GM12878 (cell line): ENCODE measurements around the gene SHFL. TPM values are rescaled to one million over a fixed set of nuclear protein-coding genes. Genes with fewer than 3 reads are reported as not detected.

Experiments
- EED ChIP-seq: sonication (generic); IDR thresholded peaks from 2 replicates; pipeline ENCODE4 v1.6.1; 2016; ENCODE audit warnings: antibody characterized with exemption, low read depth
- EGR1 ChIP-seq, 2 experiments: IDR thresholded peaks; 1 replicate in 1 of 2; 2 replicates in 1 of 2; pipeline ENCODE4 v1.6.1; 2011 to 2012; ENCODE audit warnings: low read depth in 2 of 2, low read length in 2 of 2, borderline replicate concordance in 1 of 2, mild to moderate bottlenecking in 1 of 2, moderate library complexity in 1 of 2
- KAT2A ChIP-seq: conservative IDR thresholded peaks from 2 replicates; pipeline ENCODE4 v1.6.1; 2011; ENCODE audit warnings: low read depth, low read length; ENCODE audit not compliant: control insufficient read depth
- MEF2A ChIP-seq: IDR thresholded peaks from 2 replicates; pipeline ENCODE4 v1.6.1; 2011; ENCODE audit warnings: low read depth, mild to moderate bottlenecking, low read length, moderate library complexity; ENCODE audit not compliant: insufficient read depth
- MEF2B ChIP-seq: fragments of 450-650 bp; IDR thresholded peaks from 2 replicates; pipeline ENCODE4 v1.6.1; 2018; ENCODE audit warnings: mild to moderate bottlenecking, moderate library complexity; ENCODE audit not compliant: partially characterized antibody, poor library complexity, severe bottlenecking
- NFIC ChIP-seq: IDR thresholded peaks from 2 replicates; pipeline ENCODE4 v1.6.1; 2012; ENCODE audit warnings: low read depth, mild to moderate bottlenecking, inconsistent platforms, low read length, moderate library complexity
- PAX8 ChIP-seq: fragments of 450-650 bp; IDR thresholded peaks from 2 replicates; pipeline ENCODE4 v1.6.1; 2017; ENCODE audit warnings: mild to moderate bottlenecking, moderate library complexity
- RB1 ChIP-seq: fragments of 450-650 bp; formaldehyde crosslinking; IDR thresholded peaks from 2 replicates; pipeline ENCODE4 v1.6.1; 2017; ENCODE audit warnings: mild to moderate bottlenecking, borderline replicate concordance
- RCOR1 ChIP-seq: conservative IDR thresholded peaks from 2 replicates; pipeline ENCODE4 v1.6.1; 2012; ENCODE audit warnings: low read depth, low read length, improper control_type of control experiment
- SMARCA5 ChIP-seq: fragments of 450-650 bp; IDR thresholded peaks from 2 replicates; pipeline ENCODE4 v1.6.1; 2017; ENCODE audit warnings: mild to moderate bottlenecking
- SP1 ChIP-seq: IDR thresholded peaks from one replicate; pipeline ENCODE4 v1.6.1; 2011; ENCODE audit warnings: low read depth, low read length
- SUZ12 ChIP-seq: fragments of 200-600 bp; sonication (generic); IDR thresholded peaks from one replicate; pipeline ENCODE4 v1.6.1; 2018; ENCODE audit warnings: antibody characterized with exemption, mild to moderate bottlenecking; ENCODE audit not compliant: unreplicated experiment
- TBL1XR1 ChIP-seq: IDR thresholded peaks from 2 replicates; pipeline ENCODE4 v1.6.1; 2012; ENCODE audit warnings: low read depth, low read length, improper control_type of control experiment
- ZNF384 ChIP-seq: IDR thresholded peaks from 2 replicates; pipeline ENCODE4 v1.6.1; 2012; ENCODE audit warnings: low read depth, mild to moderate bottlenecking, low read length, improper control_type of control experiment, borderline replicate concordance
- ZNF622 ChIP-seq: fragments of 450-650 bp; IDR thresholded peaks from 2 replicates; pipeline ENCODE4 v1.6.1; 2017; ENCODE audit warnings: mild to moderate bottlenecking, inconsistent platforms
- ZZZ3 ChIP-seq: IDR thresholded peaks from 2 replicates; pipeline ENCODE4 v1.6.1; 2011; ENCODE audit warnings: low read depth; ENCODE audit not compliant: control insufficient read depth, insufficient read length
- polyA plus RNA-seq, 11 experiments: library from polyadenylated mRNA; depleted of rRNA in 4 of 11; unstranded in 6 of 11; stranded (reverse) in 5 of 11; fragments of >200 nt; fragmentation: Nextera tagmentation in 4 of 11; fragmentation: Illumina TruSeq in 1 of 11; extraction: Ambion mirVana in 4 of 11; extraction: Trizol in 1 of 11; gene quantifications; 1 replicate in 1 of 11; 2 replicates in 10 of 11; pipeline versions ENCODE4 v1.2.1 to v1.2.3, GENCODE V29; 2011 to 2016; ENCODE audit warnings: inconsistent platforms in 2 of 11, missing spikeins in 2 of 11, low read depth in 1 of 11
- total RNA-seq, 4 experiments: library from RNA; depleted of rRNA in 3 of 4; stranded (reverse); fragments of >200 nt in 3 of 4; fragmentation: Illumina TruSeq in 1 of 4; extraction: Trizol in 1 of 4; gene quantifications; 2 replicates each; pipeline versions ENCODE4 v1.2.1 to v1.2.3, GENCODE V29; 2013 to 2021
- TF ChIP-seq, protein P1 (sequence below): fragments of 450-650 bp; IDR thresholded peaks from 2 replicates; pipeline ENCODE4 v1.6.1; 2018; ENCODE audit warnings: borderline replicate concordance, mild to moderate bottlenecking; ENCODE audit not compliant: partially characterized antibody
- TF ChIP-seq, protein P2 (sequence below): fragments of 450-650 bp; formaldehyde crosslinking; IDR thresholded peaks from 2 replicates; pipeline ENCODE4 v1.4.0; 2022; ENCODE audit warnings: mild to moderate bottlenecking, moderate library complexity
- TF ChIP-seq, protein P3 (sequence below): fragments of 450-650 bp; conservative IDR thresholded peaks from 2 replicates; pipeline ENCODE4 v1.6.1; 2017; ENCODE audit warnings: mild to moderate bottlenecking, moderate library complexity
- TF ChIP-seq, protein P4 (sequence below): IDR thresholded peaks from 2 replicates; pipeline ENCODE4 v1.6.1; 2011; ENCODE audit warnings: low read depth, low read length, improper control_type of control experiment, borderline replicate concordance
- TF ChIP-seq, protein P5 (sequence below): fragments of 450-650 bp; IDR thresholded peaks from 2 replicates; pipeline ENCODE4 v1.6.1; 2016; ENCODE audit warnings: mild to moderate bottlenecking

Gene SHFL
- total and polyA plus RNA-seq, 10 of the 15 experiments (the other 5 are each of a cell fraction or from before 2014, with no cell fraction given) = 8.0 to 83.8 (median 40.7) TPM

DNA sequence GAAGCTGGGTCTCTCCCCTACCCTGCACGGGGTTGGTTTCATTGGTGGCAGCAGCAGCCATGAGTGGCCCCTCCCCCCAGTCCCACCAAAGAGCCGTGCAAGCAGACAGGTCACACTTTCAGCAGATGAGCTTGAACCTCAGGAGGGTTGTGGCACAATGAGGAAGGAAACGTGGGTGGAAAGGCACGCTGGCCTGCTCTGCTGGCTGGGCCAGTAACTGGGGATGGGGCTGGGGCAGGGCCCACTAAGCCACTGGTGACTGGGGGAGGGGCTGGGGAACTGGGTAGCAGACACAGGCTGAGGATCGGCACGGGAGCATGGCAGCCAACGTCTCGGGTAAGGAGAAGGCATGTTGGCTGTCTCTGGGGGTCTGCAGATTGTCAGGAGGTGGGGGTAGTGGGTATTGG lies 25.3 kb downstream of the SHFL start, which contains the start of gene P2RY11 (continued):
- no peak for TF ChIP-seq RCOR1
- TF ChIP-seq SMARCA5 = no peak
- no peak for TF ChIP-seq NFIC
- TF ChIP-seq, protein P1, sequence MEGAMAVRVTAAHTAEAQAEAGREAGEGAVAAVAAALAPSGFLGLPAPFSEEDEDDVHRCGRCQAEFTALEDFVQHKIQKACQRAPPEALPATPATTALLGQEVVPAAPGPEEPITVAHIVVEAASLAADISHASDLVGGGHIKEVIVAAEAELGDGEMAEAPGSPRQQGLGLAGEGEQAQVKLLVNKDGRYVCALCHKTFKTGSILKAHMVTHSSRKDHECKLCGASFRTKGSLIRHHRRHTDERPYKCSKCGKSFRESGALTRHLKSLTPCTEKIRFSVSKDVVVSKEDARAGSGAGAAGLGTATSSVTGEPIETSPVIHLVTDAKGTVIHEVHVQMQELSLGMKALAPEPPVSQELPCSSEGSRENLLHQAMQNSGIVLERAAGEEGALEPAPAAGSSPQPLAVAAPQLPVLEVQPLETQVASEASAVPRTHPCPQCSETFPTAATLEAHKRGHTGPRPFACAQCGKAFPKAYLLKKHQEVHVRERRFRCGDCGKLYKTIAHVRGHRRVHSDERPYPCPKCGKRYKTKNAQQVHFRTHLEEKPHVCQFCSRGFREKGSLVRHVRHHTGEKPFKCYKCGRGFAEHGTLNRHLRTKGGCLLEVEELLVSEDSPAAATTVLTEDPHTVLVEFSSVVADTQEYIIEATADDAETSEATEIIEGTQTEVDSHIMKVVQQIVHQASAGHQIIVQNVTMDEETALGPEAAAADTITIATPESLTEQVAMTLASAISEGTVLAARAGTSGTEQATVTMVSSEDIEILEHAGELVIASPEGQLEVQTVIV = no peak
- peak; percentile 22 for TF ChIP-seq SP1
- no peak; the same call in 1 of the 2 replicates for TF ChIP-seq EED
- TF ChIP-seq MEF2A = no peak
- no peak for TF ChIP-seq KAT2A
- TF ChIP-seq, protein P2, sequence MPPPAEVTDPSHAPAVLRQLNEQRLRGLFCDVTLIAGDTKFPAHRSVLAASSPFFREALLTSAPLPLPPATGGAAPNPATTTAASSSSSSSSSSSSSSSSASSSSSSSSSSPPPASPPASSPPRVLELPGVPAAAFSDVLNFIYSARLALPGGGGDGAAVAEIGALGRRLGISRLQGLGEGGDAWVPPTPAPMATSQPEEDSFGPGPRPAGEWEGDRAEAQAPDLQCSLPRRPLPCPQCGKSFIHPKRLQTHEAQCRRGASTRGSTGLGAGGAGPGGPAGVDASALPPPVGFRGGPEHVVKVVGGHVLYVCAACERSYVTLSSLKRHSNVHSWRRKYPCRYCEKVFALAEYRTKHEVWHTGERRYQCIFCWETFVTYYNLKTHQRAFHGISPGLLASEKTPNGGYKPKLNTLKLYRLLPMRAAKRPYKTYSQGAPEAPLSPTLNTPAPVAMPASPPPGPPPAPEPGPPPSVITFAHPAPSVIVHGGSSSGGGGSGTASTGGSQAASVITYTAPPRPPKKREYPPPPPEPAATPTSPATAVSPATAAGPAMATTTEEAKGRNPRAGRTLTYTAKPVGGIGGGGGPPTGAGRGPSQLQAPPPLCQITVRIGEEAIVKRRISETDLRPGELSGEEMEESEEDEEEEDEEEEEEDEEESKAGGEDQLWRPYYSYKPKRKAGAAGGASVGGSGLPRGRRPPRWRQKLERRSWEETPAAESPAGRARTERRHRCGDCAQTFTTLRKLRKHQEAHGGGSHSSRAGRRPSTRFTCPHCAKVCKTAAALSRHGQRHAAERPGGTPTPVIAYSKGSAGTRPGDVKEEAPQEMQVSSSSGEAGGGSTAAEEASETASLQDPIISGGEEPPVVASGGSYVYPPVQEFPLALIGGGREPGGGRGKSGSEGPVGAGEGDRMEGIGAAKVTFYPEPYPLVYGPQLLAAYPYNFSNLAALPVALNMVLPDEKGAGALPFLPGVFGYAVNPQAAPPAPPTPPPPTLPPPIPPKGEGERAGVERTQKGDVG (CRISPR knock-in tag) = no peak
- TF ChIP-seq, protein P3, sequence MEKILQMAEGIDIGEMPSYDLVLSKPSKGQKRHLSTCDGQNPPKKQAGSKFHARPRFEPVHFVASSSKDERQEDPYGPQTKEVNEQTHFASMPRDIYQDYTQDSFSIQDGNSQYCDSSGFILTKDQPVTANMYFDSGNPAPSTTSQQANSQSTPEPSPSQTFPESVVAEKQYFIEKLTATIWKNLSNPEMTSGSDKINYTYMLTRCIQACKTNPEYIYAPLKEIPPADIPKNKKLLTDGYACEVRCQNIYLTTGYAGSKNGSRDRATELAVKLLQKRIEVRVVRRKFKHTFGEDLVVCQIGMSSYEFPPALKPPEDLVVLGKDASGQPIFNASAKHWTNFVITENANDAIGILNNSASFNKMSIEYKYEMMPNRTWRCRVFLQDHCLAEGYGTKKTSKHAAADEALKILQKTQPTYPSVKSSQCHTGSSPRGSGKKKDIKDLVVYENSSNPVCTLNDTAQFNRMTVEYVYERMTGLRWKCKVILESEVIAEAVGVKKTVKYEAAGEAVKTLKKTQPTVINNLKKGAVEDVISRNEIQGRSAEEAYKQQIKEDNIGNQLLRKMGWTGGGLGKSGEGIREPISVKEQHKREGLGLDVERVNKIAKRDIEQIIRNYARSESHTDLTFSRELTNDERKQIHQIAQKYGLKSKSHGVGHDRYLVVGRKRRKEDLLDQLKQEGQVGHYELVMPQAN = no peak
- TF ChIP-seq EGR1 (IDR thresholded peaks at IDR 0.05; ENCODE audit: borderline replicate concordance in 1 of 2, low read depth in 2 of 2, low read length in 2 of 2) = peak in 1 of 2 experiments; percentile 78; a peak in 1 of 3 replicates
- TF ChIP-seq ZNF384 = no peak
- TF ChIP-seq TBL1XR1 = 0 out of 2 replicates have a peak, but pooled peaks have one; percentile 47
- TF ChIP-seq, protein P4, sequence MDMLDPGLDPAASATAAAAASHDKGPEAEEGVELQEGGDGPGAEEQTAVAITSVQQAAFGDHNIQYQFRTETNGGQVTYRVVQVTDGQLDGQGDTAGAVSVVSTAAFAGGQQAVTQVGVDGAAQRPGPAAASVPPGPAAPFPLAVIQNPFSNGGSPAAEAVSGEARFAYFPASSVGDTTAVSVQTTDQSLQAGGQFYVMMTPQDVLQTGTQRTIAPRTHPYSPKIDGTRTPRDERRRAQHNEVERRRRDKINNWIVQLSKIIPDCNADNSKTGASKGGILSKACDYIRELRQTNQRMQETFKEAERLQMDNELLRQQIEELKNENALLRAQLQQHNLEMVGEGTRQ = no peak
- TF ChIP-seq ZNF622 = no peak
- no peak for TF ChIP-seq SUZ12
- TF ChIP-seq MEF2B = peak; percentile 72
- TF ChIP-seq ZZZ3 = no peak
- TF ChIP-seq RB1 = no peak
- no peak for TF ChIP-seq PAX8
- TF ChIP-seq, protein P5, sequence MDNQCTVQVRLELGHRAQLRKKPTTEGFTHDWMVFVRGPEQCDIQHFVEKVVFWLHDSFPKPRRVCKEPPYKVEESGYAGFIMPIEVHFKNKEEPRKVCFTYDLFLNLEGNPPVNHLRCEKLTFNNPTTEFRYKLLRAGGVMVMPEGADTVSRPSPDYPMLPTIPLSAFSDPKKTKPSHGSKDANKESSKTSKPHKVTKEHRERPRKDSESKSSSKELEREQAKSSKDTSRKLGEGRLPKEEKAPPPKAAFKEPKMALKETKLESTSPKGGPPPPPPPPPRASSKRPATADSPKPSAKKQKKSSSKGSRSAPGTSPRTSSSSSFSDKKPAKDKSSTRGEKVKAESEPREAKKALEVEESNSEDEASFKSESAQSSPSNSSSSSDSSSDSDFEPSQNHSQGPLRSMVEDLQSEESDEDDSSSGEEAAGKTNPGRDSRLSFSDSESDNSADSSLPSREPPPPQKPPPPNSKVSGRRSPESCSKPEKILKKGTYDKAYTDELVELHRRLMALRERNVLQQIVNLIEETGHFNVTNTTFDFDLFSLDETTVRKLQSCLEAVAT = peak; percentile 11; the same call in 1 of the 2 replicates
